Endodermal cell (in vitro differentiated cells): ENCODE measurements around the gene SH3BP4. TPM values are rescaled to one million over a fixed set of nuclear protein-coding genes. Genes with fewer than 3 reads are reported as not detected.

Source experiments
- DNase-seq: peaks from one replicate; pipeline ENCODE4 v3.0.0-alpha.2; 2017
- H3K27ac ChIP-seq: 2 replicates; pipeline ENCODE4 v1.5.1; 2013; ENCODE audit warnings: mild to moderate bottlenecking, low read depth, low read length, moderate library complexity
- H3K27me3 ChIP-seq: 2 replicates; pipeline ENCODE4 v1.6.1; 2013; ENCODE audit warnings: mild to moderate bottlenecking, low read length, moderate library complexity; ENCODE audit not compliant: insufficient read depth, control insufficient read depth, poor library complexity, severe bottlenecking
- H3K36me3 ChIP-seq: 2 replicates; pipeline ENCODE4 v1.7.0; 2013; ENCODE audit warnings: mild to moderate bottlenecking, low read length, moderate library complexity; ENCODE audit not compliant: control insufficient read depth, insufficient read depth
- H3K4me1 ChIP-seq: one replicate; pipeline ENCODE4 v1.7.0; 2013; ENCODE audit warnings: low read length; ENCODE audit not compliant: control insufficient read depth, insufficient read depth
- H3K4me3 ChIP-seq: 2 replicates; pipeline ENCODE4 v1.5.1; 2013; ENCODE audit warnings: mild to moderate bottlenecking, low read length, moderate library complexity
- H3K9ac ChIP-seq: 2 replicates; pipeline ENCODE4 v1.6.1; 2013; ENCODE audit warnings: mild to moderate bottlenecking, low read length, moderate library complexity; ENCODE audit not compliant: poor library complexity, severe bottlenecking; ENCODE audit errors: extremely low read depth
- H3K9me3 ChIP-seq: 2 replicates; pipeline ENCODE4 v1.6.1; 2013; ENCODE audit warnings: mild to moderate bottlenecking, low read length, moderate library complexity; ENCODE audit not compliant: control insufficient read depth
- H3K27ac Mint-ChIP-seq: 2 replicates; pipeline ENCODE4 v1.8.0; 2020; ENCODE audit warnings: mixed read lengths
- H3K27me3 Mint-ChIP-seq: 2 replicates; pipeline ENCODE4 v1.8.0; 2021; ENCODE audit warnings: mild to moderate bottlenecking, mixed read lengths; ENCODE audit not compliant: insufficient read depth
- H3K36me3 Mint-ChIP-seq: 2 replicates; pipeline ENCODE4 v1.8.0; 2020; ENCODE audit warnings: low read depth, mixed read lengths
- H3K4me1 Mint-ChIP-seq: 2 replicates; pipeline ENCODE4 v1.8.0; 2020; ENCODE audit warnings: mixed read lengths
- H3K4me3 Mint-ChIP-seq: 2 replicates; pipeline ENCODE4 v1.8.0; 2020; ENCODE audit warnings: mild to moderate bottlenecking, moderate library complexity, mixed read lengths
- H3K9me3 Mint-ChIP-seq: 2 replicates; pipeline ENCODE4 v1.8.0; 2020; ENCODE audit warnings: mild to moderate bottlenecking, mixed read lengths
- CTCF ChIP-seq: fragments of 200-600 bp; sonication (generic); conservative IDR thresholded peaks from 2 replicates; pipeline ENCODE4 v1.5.0; 2021; ENCODE audit warnings: antibody characterized with exemption, mild to moderate bottlenecking
- WGBS, 2 experiments: methylation state at CpG; one replicate each; pipeline versions ENCODE4 v1.1.5 to v1.1.7; 2013; ENCODE audit warnings: missing lambda C conversion rate in 2 of 2, mixed read lengths in 1 of 2; ENCODE audit not compliant: insufficient coverage in 1 of 2, insufficient read length in 1 of 2; 5-methylcytosine and 5-hydroxymethylcytosine counted together
- total RNA-seq, 2 donors: library from RNA; stranded (reverse); fragmentation: NEBNext Ultra II Directional in 1 of 2; extraction: Animal tissue kit (Norgen Biotek cat#: 25700) in 1 of 2; gene quantifications; 2 replicates in 1 of 2; 3 replicates in 1 of 2; pipeline ENCODE4 v1.2.1, GENCODE V29; 2021

The SH3BP4 gene
- total RNA-seq, 2 donors from 2014 or later: 49.1 to 53.4 TPM

GRCh38 chr2:235021752-235022151 is 69.9 kb downstream of the SH3BP4 start:
- Histone ChIP-seq H3K9ac (no peak overlapping the region), H3K4me1 (no peaks in the 10 kb centered on the region), H3K36me3 (peaks cover 53% of the 10 kb centered on the region), H3K4me3 (no peak overlapping the region), H3K27me3 (no peaks in the 10 kb centered on the region), H3K27ac (no peak overlapping the region), H3K9me3 (peaks cover 9% of the 10 kb centered on the region)
- H3K27me3 Mint-ChIP-seq: no peaks in the 10 kb centered on the region
- peaks cover 1% of the 10 kb centered on the region for H3K9me3 Mint-ChIP-seq
- TF ChIP-seq CTCF: no peak
- no peak overlapping the region for H3K4me3 Mint-ChIP-seq
- DNase-seq: no peak
- H3K4me1 Mint-ChIP-seq: peaks cover 21% of the 10 kb centered on the region
- 86 to 100% methylated on average over 1 of the region's 2 CpGs for WGBS, 2 experiments
- no peak overlapping the region for H3K27ac Mint-ChIP-seq
- H3K36me3 Mint-ChIP-seq: peaks cover 10% of the 10 kb centered on the region

- 86 to 91% methylated on average over 5 to 9 of the region's 9 CpGs for WGBS, 2 experiments
- Mint-ChIP-seq H3K4me1 (peaks cover 21% of the 10 kb centered on the region), H3K36me3 (peaks cover 16% of the 10 kb centered on the region), H3K9me3 (peaks cover 1% of the 10 kb centered on the region), H3K4me3 (no peak overlapping the region), H3K27me3 (no peaks in the 10 kb centered on the region), H3K27ac (peak overlapping the region; percentile 61)
- H3K4me1 ChIP-seq: no peaks in the 10 kb centered on the region
- DNase-seq: no peak
- H3K4me3 ChIP-seq: no peak overlapping the region
- no peak for TF ChIP-seq CTCF
- peak overlapping the region; percentile 57 for H3K27ac ChIP-seq
- H3K9ac ChIP-seq: no peak overlapping the region
- H3K9me3 ChIP-seq: peaks cover 9% of the 10 kb centered on the region
- H3K27me3 ChIP-seq: no peaks in the 10 kb centered on the region
- H3K36me3 ChIP-seq: peaks cover 41% of the 10 kb centered on the region
These were observed 72.5 kb downstream of the SH3BP4 start for GRCh38 chr2:235024191-235024860.

- peaks cover 16% of the 10 kb centered on the region for H3K36me3 Mint-ChIP-seq
- no peak overlapping the region for H3K4me3 Mint-ChIP-seq
- no peaks in the 10 kb centered on the region for H3K4me1 ChIP-seq
- H3K36me3 ChIP-seq: peaks cover 36% of the 10 kb centered on the region
- H3K27me3 ChIP-seq: no peaks in the 10 kb centered on the region
- peak overlapping the region; percentile 57 for H3K27ac Mint-ChIP-seq
- no peaks in the 10 kb centered on the region for H3K27me3 Mint-ChIP-seq
- TF ChIP-seq CTCF: no peak
- H3K27ac ChIP-seq: peak overlapping the region; percentile 57
- no peak overlapping the region for H3K4me3 ChIP-seq
- DNase-seq: peak; percentile 38
- no peak overlapping the region for H3K9ac ChIP-seq
- WGBS, 2 experiments: 93 to 95% methylated on average over 19 to 20 of the region's 20 CpGs
- peaks cover 21% of the 10 kb centered on the region for H3K4me1 Mint-ChIP-seq
- H3K9me3 ChIP-seq: peaks cover 9% of the 10 kb centered on the region
- peaks cover 1% of the 10 kb centered on the region for H3K9me3 Mint-ChIP-seq
These were observed 73.3 kb downstream of the SH3BP4 start for GRCh38 chr2:235024931-235025773.
